ENCODE data around the gene MTMR11.

Gene MTMR11

DNA sequence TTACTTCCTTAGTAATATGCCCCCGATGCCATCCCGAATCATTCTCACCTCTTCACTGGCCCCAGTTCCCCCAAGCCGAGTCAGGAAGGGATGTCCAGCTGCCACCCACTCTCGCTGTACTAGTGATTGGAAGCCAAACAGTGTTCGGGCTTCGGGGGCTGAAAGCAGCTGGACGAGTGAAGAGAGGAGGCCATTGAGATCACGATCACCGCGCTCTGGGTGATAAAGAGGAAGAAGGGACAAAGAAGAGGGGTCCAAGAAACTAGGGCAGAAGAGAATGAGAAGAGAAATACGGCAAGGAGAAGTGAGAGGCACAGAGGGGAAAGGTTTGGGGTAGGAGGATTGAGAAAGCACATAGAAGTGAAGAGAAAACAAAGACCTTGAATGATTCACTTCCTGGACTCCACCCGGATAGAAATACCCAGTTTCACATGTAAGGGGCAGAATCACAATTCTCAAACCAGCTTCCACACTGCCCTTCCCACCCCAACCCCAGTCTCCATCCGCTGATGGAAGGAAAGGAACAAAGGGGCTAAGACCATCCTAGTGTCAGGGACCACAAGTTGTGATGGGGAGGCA is 5.4 kb downstream of the MTMR11 start:
- Histone ChIP-seq H3K9me3 (ENCODE audit: low read length) (no peaks in the 10 kb centered on the region), H3K27me3 (ENCODE audit: insufficient read depth, low read length) (no peaks in the 10 kb centered on the region), H2AFZ (ENCODE audit: low read depth, low read length) (no peak overlapping the region), H3K36me3 (ENCODE audit: insufficient read depth, low read length) (peaks cover 5% of the 10 kb centered on the region), H3K4me1 (ENCODE audit: insufficient read depth, low read length) (peaks cover 18% of the 10 kb centered on the region), H3K4me3 (ENCODE audit: low read length) (no peak overlapping the region)

DNA sequence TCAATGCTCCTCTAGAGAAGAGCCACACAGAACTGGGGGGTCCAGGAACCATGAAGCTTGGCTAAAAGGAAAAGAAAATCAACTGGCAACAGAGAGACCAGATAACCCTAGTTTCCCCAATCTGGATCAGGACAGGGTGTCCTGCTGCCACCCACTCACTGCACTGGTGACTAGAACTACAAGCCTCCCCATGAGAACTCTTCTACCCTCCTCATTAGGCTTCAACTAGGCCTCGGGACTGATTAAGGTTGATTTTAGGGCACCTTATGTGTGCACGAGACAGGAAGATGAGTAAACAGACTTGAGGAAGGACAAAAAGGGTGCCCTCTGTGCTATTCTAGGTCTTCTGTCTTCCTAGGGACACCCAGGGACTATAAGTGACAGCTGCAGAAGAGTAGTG is 6.8 kb downstream of the MTMR11 start:
- no peaks in the 10 kb centered on the region for H3K27me3 ChIP-seq (ENCODE audit: insufficient read depth, low read length)
- no peak overlapping the region for H2AFZ ChIP-seq (ENCODE audit: low read depth, low read length)
- no peak overlapping the region for H3K4me3 ChIP-seq (ENCODE audit: low read length)
- H3K9me3 ChIP-seq (ENCODE audit: low read length): no peaks in the 10 kb centered on the region
- peaks cover 20% of the 10 kb centered on the region for H3K36me3 ChIP-seq (ENCODE audit: insufficient read depth, low read length)
- peaks cover 25% of the 10 kb centered on the region for H3K4me1 ChIP-seq (ENCODE audit: insufficient read depth, low read length)

DNA sequence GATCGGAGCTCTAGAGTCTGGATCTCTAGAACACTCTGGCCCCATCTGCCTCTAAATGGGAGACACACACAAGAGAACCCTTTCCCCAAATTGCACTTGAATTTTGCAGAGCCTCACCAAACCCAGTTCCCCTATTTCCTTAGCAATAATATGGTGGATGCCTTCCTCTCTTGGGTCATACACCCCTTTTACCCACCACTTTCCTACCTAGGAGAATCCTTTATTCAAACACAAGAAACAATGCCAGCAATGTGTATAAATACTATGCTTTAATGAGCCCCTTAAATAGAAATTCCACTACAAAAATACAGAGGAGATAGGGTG is 8.3 kb downstream of the MTMR11 start:
- Histone ChIP-seq H3K4me1 (ENCODE audit: insufficient read depth, low read length) (peaks cover 25% of the 10 kb centered on the region), H3K4me3 (ENCODE audit: low read length) (peak overlapping the region; percentile 86), H2AFZ (ENCODE audit: low read depth, low read length) (no peak overlapping the region), H3K36me3 (ENCODE audit: insufficient read depth, low read length) (peaks cover 35% of the 10 kb centered on the region), H3K27me3 (ENCODE audit: insufficient read depth, low read length) (no peaks in the 10 kb centered on the region), H3K9me3 (ENCODE audit: low read length) (no peaks in the 10 kb centered on the region)

DNA sequence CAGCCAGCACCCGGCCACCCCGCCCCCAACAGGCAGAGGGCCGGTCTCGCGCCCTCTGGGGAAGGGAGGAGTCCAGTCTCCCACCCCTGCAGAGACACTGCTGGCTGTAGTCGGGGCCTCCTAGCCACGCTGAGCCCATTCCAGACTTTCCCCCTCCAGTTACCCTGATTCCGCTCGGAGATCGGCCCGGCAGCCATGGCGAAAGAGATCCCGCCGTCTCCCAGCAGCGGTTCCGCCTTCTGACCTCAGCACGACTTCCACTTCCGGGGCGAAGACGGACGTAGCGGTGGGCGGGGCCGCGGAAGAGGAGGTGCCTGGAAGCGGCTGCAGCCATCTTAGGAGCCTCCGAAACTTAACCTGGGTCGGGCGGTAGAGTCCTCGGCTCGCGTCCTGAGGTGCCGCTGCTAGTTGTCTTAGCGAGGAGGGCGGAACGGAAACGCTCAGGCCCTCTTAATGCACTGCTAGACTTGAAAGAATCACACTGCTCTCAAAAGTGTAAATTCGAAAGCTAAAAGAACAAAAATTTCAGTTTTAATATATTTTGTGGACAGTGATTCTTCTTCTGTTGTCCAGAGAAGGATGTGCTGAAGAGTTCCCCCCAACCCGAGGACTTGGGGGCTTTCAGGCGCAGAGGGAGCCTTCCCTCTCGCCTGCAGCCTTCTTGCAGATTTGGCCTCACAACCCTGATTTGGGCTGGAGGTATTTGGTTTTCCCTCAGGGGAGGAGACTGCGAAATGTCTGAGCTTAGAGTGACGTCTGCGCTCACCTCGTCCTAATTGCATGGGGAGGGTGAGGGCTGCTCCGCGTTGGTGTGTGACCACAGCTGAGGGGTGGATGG is 8.9 kb downstream of the MTMR11 start, which contains the start of gene SF3B4:
Gene SF3B4 (minus strand): TSS at position 241 of the 838 bp plus-strand sequence. CDS start 44 bp downstream, at position 197.
- Histone ChIP-seq H3K9me3 (ENCODE audit: low read length) (no peaks in the 10 kb centered on the region), H3K4me3 (ENCODE audit: low read length) (peak within 1 kb of the TSS; percentile 86), H3K36me3 (ENCODE audit: insufficient read depth, low read length) (peaks cover 40% of the 10 kb centered on the region), H3K27me3 (ENCODE audit: insufficient read depth, low read length) (no peaks in the 10 kb centered on the region), H2AFZ (ENCODE audit: low read depth, low read length) (peak within 1 kb of the TSS; percentile 39), H3K4me1 (ENCODE audit: insufficient read depth, low read length) (peaks cover 25% of the 10 kb centered on the region)

DNA sequence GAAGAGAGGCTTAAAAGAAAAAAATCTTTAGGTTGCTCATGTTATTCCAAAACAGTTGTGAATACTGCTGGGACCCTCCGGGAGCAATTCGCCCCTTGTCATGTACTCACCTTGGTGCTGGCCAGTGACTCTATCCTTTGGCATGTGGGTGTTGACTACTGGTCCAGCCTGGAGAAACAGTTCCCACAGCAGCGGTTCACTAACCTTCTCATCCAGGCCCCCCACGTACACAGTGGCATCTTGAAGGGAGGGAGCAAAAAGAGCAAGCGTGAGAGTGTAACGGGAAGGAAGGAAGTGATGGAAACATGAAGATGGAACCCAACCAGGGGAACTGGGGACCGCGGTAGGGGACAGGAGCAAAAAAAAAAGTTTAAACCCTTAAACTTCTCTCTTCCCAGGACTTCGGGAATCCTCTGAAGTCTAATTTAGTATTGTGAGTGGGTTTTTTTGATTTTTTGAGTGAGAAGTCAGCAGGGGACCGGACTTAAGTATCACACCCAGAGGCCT is 9.6 kb downstream of the MTMR11 start:
- H3K4me3 ChIP-seq (ENCODE audit: low read length): peak overlapping the region; percentile 86
- H3K4me1 ChIP-seq (ENCODE audit: insufficient read depth, low read length): peaks cover 25% of the 10 kb centered on the region
- H2AFZ ChIP-seq (ENCODE audit: low read depth, low read length): no peak overlapping the region
- no peaks in the 10 kb centered on the region for H3K27me3 ChIP-seq (ENCODE audit: insufficient read depth, low read length)
- H3K9me3 ChIP-seq (ENCODE audit: low read length): no peaks in the 10 kb centered on the region
- peaks cover 44% of the 10 kb centered on the region for H3K36me3 ChIP-seq (ENCODE audit: insufficient read depth, low read length)

DNA sequence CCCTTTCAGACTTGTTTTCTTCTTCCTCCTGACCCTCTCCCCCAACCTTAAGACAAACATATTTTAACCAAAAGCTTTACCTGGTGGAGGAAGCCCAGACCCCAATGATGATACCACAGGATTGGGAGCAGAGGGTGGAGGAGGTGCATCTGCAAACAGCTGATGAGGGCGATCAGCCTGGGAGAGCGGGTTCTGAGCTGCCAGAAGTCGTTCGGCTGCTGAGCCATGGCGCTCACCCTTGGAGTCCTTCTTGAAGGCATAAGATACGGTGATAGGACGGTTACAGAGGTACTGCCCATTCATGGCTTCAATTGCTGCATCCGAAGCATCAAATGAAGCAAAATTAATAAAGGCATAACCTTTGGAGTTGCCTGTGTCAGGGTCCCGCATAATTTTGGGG is 10.4 kb downstream of the MTMR11 start:
- Histone ChIP-seq H2AFZ (ENCODE audit: low read depth, low read length) (no peak overlapping the region), H3K9me3 (ENCODE audit: low read length) (no peaks in the 10 kb centered on the region), H3K4me1 (ENCODE audit: insufficient read depth, low read length) (peaks cover 25% of the 10 kb centered on the region), H3K4me3 (ENCODE audit: low read length) (peak overlapping the region; percentile 86), H3K36me3 (ENCODE audit: insufficient read depth, low read length) (peaks cover 44% of the 10 kb centered on the region), H3K27me3 (ENCODE audit: insufficient read depth, low read length) (no peaks in the 10 kb centered on the region)

DNA sequence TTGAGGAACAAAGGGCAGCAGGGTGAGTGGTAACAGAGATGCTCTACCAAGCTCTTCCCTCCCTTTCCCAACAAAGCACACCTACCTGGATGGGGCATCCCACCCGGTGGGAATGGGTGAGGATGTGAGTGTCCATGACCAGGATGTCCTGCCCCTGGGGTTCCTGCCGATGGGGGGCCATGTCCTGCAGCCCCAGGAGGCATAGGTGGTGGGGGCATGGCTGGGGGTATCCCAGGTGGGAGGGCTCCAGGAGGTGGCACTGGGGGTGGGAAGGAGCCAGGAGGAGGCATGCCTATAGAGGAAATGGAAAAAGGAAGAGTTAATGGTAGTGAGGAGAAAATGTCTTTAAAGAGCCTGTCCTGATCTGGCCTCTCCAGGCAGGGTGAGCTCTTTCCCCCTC is 10.9 kb downstream of the MTMR11 start:
- no peak overlapping the region for H2AFZ ChIP-seq (ENCODE audit: low read depth, low read length)
- no peak overlapping the region for H3K4me3 ChIP-seq (ENCODE audit: low read length)
- H3K27me3 ChIP-seq (ENCODE audit: insufficient read depth, low read length): no peaks in the 10 kb centered on the region
- peaks cover 25% of the 10 kb centered on the region for H3K4me1 ChIP-seq (ENCODE audit: insufficient read depth, low read length)
- peaks cover 44% of the 10 kb centered on the region for H3K36me3 ChIP-seq (ENCODE audit: insufficient read depth, low read length)
- H3K9me3 ChIP-seq (ENCODE audit: low read length): no peaks in the 10 kb centered on the region

DNA sequence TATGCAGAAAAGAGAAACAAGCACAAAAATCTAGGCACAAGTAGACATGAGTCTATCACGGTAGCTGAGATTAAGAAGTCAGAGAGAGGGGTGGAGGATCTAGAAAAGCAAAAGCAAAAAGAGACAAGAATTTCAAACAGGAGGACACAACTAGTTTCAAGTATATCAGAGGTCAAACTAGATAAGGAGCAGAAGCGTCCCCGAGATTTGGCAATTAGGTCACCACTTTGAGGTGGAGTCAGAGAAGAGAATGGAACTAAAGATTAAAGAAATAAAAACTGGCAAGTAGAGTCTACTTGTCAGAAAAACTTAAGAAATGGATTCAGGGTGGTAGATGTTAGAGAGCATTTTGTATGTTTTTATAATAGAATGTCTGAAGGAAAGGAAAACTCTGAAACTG is 11.3 kb downstream of the MTMR11 start:
- peaks cover 44% of the 10 kb centered on the region for H3K36me3 ChIP-seq (ENCODE audit: insufficient read depth, low read length)

DNA sequence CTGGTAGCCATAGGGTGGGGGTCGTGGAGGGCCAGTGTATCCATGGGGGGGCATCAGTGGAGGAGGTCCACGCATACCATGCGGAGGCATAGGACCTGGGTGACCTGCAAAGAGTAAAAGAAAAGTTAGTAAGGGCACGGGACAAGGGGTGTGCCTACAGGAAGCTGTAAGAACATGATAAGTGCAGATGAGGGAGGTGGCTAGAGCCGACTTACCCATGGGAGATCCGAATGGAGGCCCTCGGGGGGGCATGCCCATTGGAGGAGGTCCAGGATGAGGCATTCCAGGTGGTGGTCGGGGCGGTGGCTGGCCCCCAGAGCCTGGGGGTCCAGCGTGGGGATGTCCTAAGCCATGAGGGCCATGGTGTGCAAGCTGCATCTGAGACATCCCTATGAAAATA is 13.1 kb downstream of the MTMR11 start:
- H3K36me3 ChIP-seq (ENCODE audit: insufficient read depth, low read length): peaks cover 44% of the 10 kb centered on the region

More for the DNA sequence above, 11.3 kb downstream of the MTMR11 start:
- H3K4me3 ChIP-seq (ENCODE audit: low read length): no peak overlapping the region
- peaks cover 25% of the 10 kb centered on the region for H3K4me1 ChIP-seq (ENCODE audit: insufficient read depth, low read length)
- H2AFZ ChIP-seq (ENCODE audit: low read depth, low read length): no peak overlapping the region
- H3K27me3 ChIP-seq (ENCODE audit: insufficient read depth, low read length): no peaks in the 10 kb centered on the region
- no peaks in the 10 kb centered on the region for H3K9me3 ChIP-seq (ENCODE audit: low read length)

DNA sequence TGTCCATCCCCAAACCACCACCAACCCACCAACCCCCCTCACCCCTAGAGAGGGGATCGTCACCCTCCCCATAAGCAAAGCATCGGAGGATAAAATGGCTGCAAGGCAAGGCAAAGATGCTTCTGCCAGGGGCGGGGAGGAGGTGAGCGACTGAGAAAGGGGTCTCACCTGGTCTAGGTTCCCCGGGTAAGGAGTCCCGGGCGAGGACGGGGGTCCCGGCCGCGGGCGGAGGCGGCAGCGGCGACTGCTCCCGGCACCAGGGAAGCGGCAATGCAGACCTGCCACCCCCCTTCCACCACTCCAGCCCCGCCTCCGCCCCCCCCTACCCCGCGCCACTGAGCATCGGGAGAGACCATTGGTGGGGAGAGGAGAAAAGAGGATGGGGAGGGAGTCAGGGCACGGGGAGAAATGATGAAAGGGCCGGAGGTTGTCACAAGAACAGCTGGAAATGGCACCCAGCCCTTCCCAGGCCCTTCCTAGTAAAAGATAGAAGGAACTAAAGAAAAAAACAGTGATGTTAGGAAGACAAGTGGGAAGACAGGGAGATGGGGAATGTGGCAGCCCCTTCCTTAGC is 19.0 kb downstream of the MTMR11 start, which contains the start of gene SV2A:
Gene SV2A (minus strand): TSS at position 274 of the 574 bp plus-strand sequence. CDS start 4,004 bp downstream, outside the sequence.
- no peaks in the 10 kb centered on the region for H3K9me3 ChIP-seq (ENCODE audit: low read length)
- H2AFZ ChIP-seq (ENCODE audit: low read depth, low read length): peak within 1 kb of the TSS; percentile 68
- H3K27me3 ChIP-seq (ENCODE audit: insufficient read depth, low read length): no peaks in the 10 kb centered on the region
- peak within 1 kb of the TSS; percentile 64 for H3K4me3 ChIP-seq (ENCODE audit: low read length)
- peaks cover 19% of the 10 kb centered on the region for H3K4me1 ChIP-seq (ENCODE audit: insufficient read depth, low read length)
- peaks cover 13% of the 10 kb centered on the region for H3K36me3 ChIP-seq (ENCODE audit: insufficient read depth, low read length)

More for the DNA sequence above, 13.1 kb downstream of the MTMR11 start:
- peaks cover 24% of the 10 kb centered on the region for H3K4me1 ChIP-seq (ENCODE audit: insufficient read depth, low read length)
- no peak overlapping the region for H3K4me3 ChIP-seq (ENCODE audit: low read length)
- H3K27me3 ChIP-seq (ENCODE audit: insufficient read depth, low read length): no peaks in the 10 kb centered on the region
- H3K9me3 ChIP-seq (ENCODE audit: low read length): no peaks in the 10 kb centered on the region
- no peak overlapping the region for H2AFZ ChIP-seq (ENCODE audit: low read depth, low read length)

DNA sequence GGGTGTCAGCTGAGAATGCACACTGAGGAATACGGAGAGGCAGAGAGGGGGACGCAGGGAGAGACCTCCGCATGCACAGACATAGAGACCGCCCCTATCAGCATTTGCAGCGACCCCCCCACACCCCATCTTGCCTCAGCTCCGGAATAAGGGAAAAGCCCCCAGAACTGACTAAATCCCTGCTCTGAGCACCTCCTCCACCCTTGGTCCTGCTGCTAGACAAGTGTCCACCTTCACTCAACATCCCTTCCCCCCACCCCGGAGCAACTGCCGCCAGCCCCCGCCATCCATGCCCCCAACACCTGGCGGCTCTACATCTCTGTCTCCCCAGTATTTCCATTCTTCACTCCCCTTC is 19.8 kb downstream of the MTMR11 start:
- peak overlapping the region; percentile 64 for H3K4me3 ChIP-seq (ENCODE audit: low read length)
- peak overlapping the region; percentile 68 for H2AFZ ChIP-seq (ENCODE audit: low read depth, low read length)

DNA sequence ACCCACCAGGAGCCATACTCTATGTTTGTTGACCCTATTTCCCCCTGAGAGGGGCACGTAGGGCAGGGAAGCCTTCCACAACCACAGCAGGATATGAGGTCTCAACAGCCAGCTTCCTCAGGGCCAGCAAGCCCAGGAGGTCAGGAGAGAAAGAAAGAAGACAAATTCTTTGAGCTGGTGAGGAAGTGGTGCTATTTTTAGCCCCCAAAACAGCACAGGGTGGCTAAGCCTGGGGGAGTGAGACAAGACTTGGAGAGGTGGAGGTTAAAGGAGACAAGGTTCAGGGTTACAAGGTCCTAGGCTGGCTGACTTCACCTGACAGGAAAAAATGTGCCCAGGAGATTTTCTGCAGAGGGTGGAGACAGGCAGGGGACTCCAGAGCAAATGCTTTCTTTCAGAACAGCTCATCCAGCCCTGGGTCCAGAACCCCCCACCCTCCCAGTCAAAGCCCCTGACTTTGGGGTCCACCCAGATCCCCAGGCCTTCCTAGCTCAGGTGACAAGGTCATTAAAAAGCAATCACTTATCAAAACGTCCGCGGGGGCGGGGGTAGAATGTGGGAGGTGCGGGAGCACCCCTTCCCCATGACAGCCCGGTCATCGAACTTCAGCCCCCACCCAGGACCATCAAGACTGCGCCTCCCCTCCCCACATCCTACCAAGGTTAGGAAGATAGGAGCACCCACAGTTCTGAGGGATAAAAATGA is 20.3 kb downstream of the MTMR11 start:
- Histone ChIP-seq H3K27me3 (ENCODE audit: insufficient read depth, low read length) (no peaks in the 10 kb centered on the region), H3K4me3 (ENCODE audit: low read length) (peak overlapping the region; percentile 64), H3K9me3 (ENCODE audit: low read length) (no peaks in the 10 kb centered on the region), H3K36me3 (ENCODE audit: insufficient read depth, low read length) (peaks cover 19% of the 10 kb centered on the region), H3K4me1 (ENCODE audit: insufficient read depth, low read length) (peaks cover 19% of the 10 kb centered on the region), H2AFZ (ENCODE audit: low read depth, low read length) (no peak overlapping the region)

More for the DNA sequence above, 19.8 kb downstream of the MTMR11 start:
- Histone ChIP-seq H3K36me3 (ENCODE audit: insufficient read depth, low read length) (peaks cover 13% of the 10 kb centered on the region), H3K27me3 (ENCODE audit: insufficient read depth, low read length) (no peaks in the 10 kb centered on the region), H3K9me3 (ENCODE audit: low read length) (no peaks in the 10 kb centered on the region), H3K4me1 (ENCODE audit: insufficient read depth, low read length) (peaks cover 19% of the 10 kb centered on the region)

Data from neuron (in vitro differentiated cells).